HEK293 (cell line): ENCODE results near the gene RAET1E.
A peak's percentile ranks its signal among the peaks of the same experiment; 100 is the strongest.
"Not testable (repeated sequence)": the region's sequence is repeated elsewhere in the genome, so short reads cannot be mapped to it uniquely, and the experiment has no call there.

Experiments
- CTCF ChIA-PET: fragments of 350-600 bp; formaldehyde crosslinking; extraction: SDS; loops from one replicate; lab custom pipeline; 2021; ENCODE audit warnings: antibody characterized with exemption; lab: Yijun Ruan, JAX
- POLR2A ChIA-PET: fragments of 300-600 bp; formaldehyde crosslinking; extraction: SDS; loops from one replicate; lab custom pipeline; 2020; ENCODE audit warnings: antibody characterized with exemption, inconsistent platforms; lab: Yijun Ruan, JAX
- H3K27ac ChIP-seq: fragments of 200-500 bp; sonication (Bioruptor generic); 2 replicates; pipeline ENCODE4 v1.5.1; 2014; ENCODE audit warnings: low read depth, low read length, control low read depth, inconsistent platforms; ENCODE audit errors: extremely low read depth
- H3K36me3 ChIP-seq, 2 experiments: fragments of 200-500 bp in 1 of 2; sonication (Bioruptor generic) in 1 of 2; 1 replicate in 1 of 2; 2 replicates in 1 of 2; pipeline ENCODE4 v1.5.1; 2014 to 2017; ENCODE audit warnings: inconsistent platforms in 2 of 2, low read length in 2 of 2; ENCODE audit not compliant: control insufficient read depth in 2 of 2, insufficient read depth in 1 of 2
- H3K4me1 ChIP-seq: fragments of 200-500 bp; sonication (Bioruptor generic); 2 replicates; pipeline ENCODE4 v1.5.1; 2014; ENCODE audit warnings: mild to moderate bottlenecking, low read length, inconsistent platforms; ENCODE audit not compliant: control insufficient read depth, insufficient read depth
- H3K4me3 ChIP-seq: 2 replicates; pipeline ENCODE4 v1.5.1; 2011; ENCODE audit warnings: low read depth, mild to moderate bottlenecking, control low read depth, low read length, moderate library complexity
- H3K9me3 ChIP-seq: fragments of 200-500 bp; sonication (Bioruptor generic); 2 replicates; pipeline ENCODE4 v1.5.1; 2014; ENCODE audit warnings: low read depth, low read length, inconsistent platforms; ENCODE audit not compliant: control insufficient read depth, insufficient read depth
- EGR2 ChIP-seq: fragments of 450-650 bp; formaldehyde crosslinking; IDR thresholded peaks from 2 replicates; pipeline ENCODE4 v1.5.1; 2016; ENCODE audit warnings: low read depth, missing biosample characterization, missing genetic modification characterization
- PRDM1 ChIP-seq: fragments of 450-650 bp; formaldehyde crosslinking; IDR thresholded peaks from 2 replicates; pipeline ENCODE4; 2016; ENCODE audit warnings: missing biosample characterization, missing genetic modification characterization
- SP3 ChIP-seq: fragments of 450-650 bp; formaldehyde crosslinking; IDR thresholded peaks from 2 replicates; pipeline ENCODE4 v1.5.1; 2016; ENCODE audit warnings: missing biosample characterization, missing genetic modification characterization
- SP7 ChIP-seq: fragments of 450-650 bp; formaldehyde crosslinking; IDR thresholded peaks from 2 replicates; pipeline ENCODE4 v1.5.1; 2016; ENCODE audit warnings: missing biosample characterization, missing genetic modification characterization
- TRIM28 ChIP-seq: IDR thresholded peaks from 2 replicates; pipeline ENCODE4 v1.6.1; 2011; ENCODE audit warnings: low read length, control low read depth, borderline replicate concordance
- ZBTB20 ChIP-seq: fragments of 450-650 bp; formaldehyde crosslinking; IDR thresholded peaks from 2 replicates; pipeline ENCODE4 v1.5.1; 2016; ENCODE audit warnings: missing biosample characterization, missing genetic modification characterization
- ZEB2 ChIP-seq: fragments of 450-650 bp; formaldehyde crosslinking; IDR thresholded peaks from 2 replicates; pipeline ENCODE4 v1.5.1; 2016; ENCODE audit warnings: missing biosample characterization, missing genetic modification characterization
- ZFHX2 ChIP-seq: fragments of 450-650 bp; formaldehyde crosslinking; conservative IDR thresholded peaks from 2 replicates; pipeline ENCODE4 v1.5.1; 2016; ENCODE audit warnings: missing biosample characterization, missing genetic modification characterization
- ZFP69B ChIP-seq: fragments of 450-650 bp; formaldehyde crosslinking; IDR thresholded peaks from 2 replicates; pipeline ENCODE4 v1.5.1; 2016; ENCODE audit warnings: missing biosample characterization, missing genetic modification characterization
- ZNF138 ChIP-seq: fragments of 450-650 bp; formaldehyde crosslinking; IDR thresholded peaks from 2 replicates; pipeline ENCODE4 v1.5.1; 2016; ENCODE audit warnings: missing biosample characterization, missing genetic modification characterization, borderline replicate concordance
- ZNF146 ChIP-seq: fragments of 450-650 bp; formaldehyde crosslinking; IDR thresholded peaks from 2 replicates; pipeline ENCODE4 v1.5.1; 2016; ENCODE audit warnings: missing biosample characterization, missing genetic modification characterization
- ZNF335 ChIP-seq: fragments of 450-650 bp; formaldehyde crosslinking; conservative IDR thresholded peaks from 2 replicates; pipeline ENCODE4 v1.5.1; 2016; ENCODE audit warnings: missing biosample characterization, missing genetic modification characterization
- ZNF521 ChIP-seq: fragments of 450-650 bp; formaldehyde crosslinking; IDR thresholded peaks from 2 replicates; pipeline ENCODE4 v1.5.1; 2017; ENCODE audit warnings: missing biosample characterization, mild to moderate bottlenecking, missing genetic modification characterization
- ZNF549 ChIP-seq: fragments of 450-650 bp; IDR thresholded peaks from 2 replicates; pipeline ENCODE4 v1.5.1; 2018; ENCODE audit warnings: missing biosample characterization, missing genetic modification characterization, mild to moderate bottlenecking, inconsistent platforms, moderate library complexity
- ZNF600 ChIP-seq: fragments of 450-650 bp; formaldehyde crosslinking; IDR thresholded peaks from 2 replicates; pipeline ENCODE4 v1.5.1; 2016; ENCODE audit warnings: missing biosample characterization, missing genetic modification characterization
- ZNF629 ChIP-seq: fragments of 450-650 bp; formaldehyde crosslinking; IDR thresholded peaks from 2 replicates; pipeline ENCODE4 v1.5.1; 2017; ENCODE audit warnings: missing biosample characterization, missing genetic modification characterization
- ZNF654 ChIP-seq: fragments of 450-650 bp; formaldehyde crosslinking; IDR thresholded peaks from 2 replicates; pipeline ENCODE4 v1.5.1; 2016; ENCODE audit warnings: low read depth, missing biosample characterization, missing genetic modification characterization
- ZNF660 ChIP-seq: fragments of 450-650 bp; IDR thresholded peaks from 2 replicates; pipeline ENCODE4 v1.5.1; 2018; ENCODE audit warnings: missing biosample characterization, mild to moderate bottlenecking, missing genetic modification characterization
- ZSCAN30 ChIP-seq: fragments of 450-650 bp; IDR thresholded peaks from 2 replicates; pipeline ENCODE4 v1.5.1; 2018; ENCODE audit warnings: missing biosample characterization, mild to moderate bottlenecking, missing genetic modification characterization, moderate library complexity
- TF ChIP-seq, protein P1 (sequence below): fragments of 450-650 bp; formaldehyde crosslinking; optimal IDR thresholded peaks from 2 replicates; pipeline ENCODE3; 2016; ENCODE audit warnings: missing biosample characterization, mild to moderate bottlenecking, missing genetic modification characterization
- TF ChIP-seq, protein P2 (sequence below): fragments of 450-650 bp; formaldehyde crosslinking; IDR thresholded peaks from 2 replicates; pipeline ENCODE4 v1.5.1; 2016; ENCODE audit warnings: missing biosample characterization, missing genetic modification characterization
- TF ChIP-seq, protein P3 (sequence below): fragments of 450-650 bp; formaldehyde crosslinking; IDR thresholded peaks from 2 replicates; pipeline ENCODE4 v1.5.1; 2016; ENCODE audit warnings: missing biosample characterization, missing genetic modification characterization, borderline replicate concordance

RAET1E gene

DNA sequence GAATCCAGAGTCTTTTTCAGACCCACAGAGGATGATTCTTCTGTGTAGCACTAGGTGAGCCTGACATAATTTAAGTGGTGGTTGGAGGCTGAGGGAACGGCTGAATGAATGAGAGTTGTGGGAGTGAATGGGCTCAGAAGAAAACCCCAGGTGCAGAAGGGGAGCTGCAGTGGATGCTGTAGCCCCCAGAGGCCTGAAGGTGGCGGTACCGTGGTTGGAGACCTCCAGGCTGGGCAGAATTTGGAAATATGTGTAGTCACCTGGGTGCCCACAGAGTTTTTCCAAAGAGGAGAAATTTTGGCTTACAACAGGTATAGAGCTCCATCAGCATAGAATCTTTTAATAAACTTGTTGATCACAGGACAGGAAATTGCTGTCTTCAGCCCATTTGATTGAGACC lies 31.5 kb upstream of the RAET1E start:
- ChIA-PET POLR2A (no interaction called here), CTCF (interaction anchor here (0.6 to 2.6 kb wide), 20 partner anchors 48 to 652 kb away, joined by 3 to 14 read pairs (median 4); no protein-coding TSS in a partner anchor)

DNA sequence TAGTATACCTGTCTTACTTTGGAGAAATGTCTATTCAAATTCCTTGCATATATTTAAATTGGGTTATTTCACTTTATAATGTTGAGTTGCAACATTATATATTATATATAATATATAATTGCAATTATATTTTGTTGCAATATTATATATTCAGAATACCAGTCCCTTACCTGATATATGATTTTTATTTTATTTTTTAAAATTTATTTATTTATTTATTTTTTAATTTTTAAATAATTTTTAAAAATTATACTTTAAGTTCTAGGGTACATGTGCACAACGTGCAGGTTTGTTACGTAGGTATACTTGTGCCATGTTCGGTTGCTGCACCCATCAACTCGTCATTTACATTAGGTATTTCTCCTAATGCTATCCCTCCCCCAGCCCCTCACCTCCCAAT lies 29.1 kb upstream of the RAET1E start:
- POLR2A ChIA-PET, H3K27ac ChIP-seq, H3K9me3 ChIP-seq, H3K4me1 ChIP-seq, H3K4me3 ChIP-seq, H3K36me3 ChIP-seq: not testable (repeated sequence)
- CTCF ChIA-PET, result interaction anchor here (0.8 to 1.3 kb wide), 7 partner anchors 57 to 428 kb away, joined by 3 to 15 read pairs (median 4); no protein-coding TSS in a partner anchor

More for the DNA sequence above, 31.5 kb upstream of the RAET1E start:
- Histone ChIP-seq H3K9me3 (no peaks in the 10 kb centered on the region), H3K4me3 (no peak overlapping the region), H3K4me1 (no peaks in the 10 kb centered on the region), H3K36me3 (no peaks in the 10 kb centered on the region), H3K27ac (no peak overlapping the region)
- TF ChIP-seq ZNF654 (tag by site-specific recombination) (peak; percentile 41), ZNF549 (tag by site-specific recombination) (no peak), PRDM1 (peak; percentile 48), ZNF138 (tag by site-specific recombination) (no peak), ZFP69B (tag by site-specific recombination) (no peak)

DNA sequence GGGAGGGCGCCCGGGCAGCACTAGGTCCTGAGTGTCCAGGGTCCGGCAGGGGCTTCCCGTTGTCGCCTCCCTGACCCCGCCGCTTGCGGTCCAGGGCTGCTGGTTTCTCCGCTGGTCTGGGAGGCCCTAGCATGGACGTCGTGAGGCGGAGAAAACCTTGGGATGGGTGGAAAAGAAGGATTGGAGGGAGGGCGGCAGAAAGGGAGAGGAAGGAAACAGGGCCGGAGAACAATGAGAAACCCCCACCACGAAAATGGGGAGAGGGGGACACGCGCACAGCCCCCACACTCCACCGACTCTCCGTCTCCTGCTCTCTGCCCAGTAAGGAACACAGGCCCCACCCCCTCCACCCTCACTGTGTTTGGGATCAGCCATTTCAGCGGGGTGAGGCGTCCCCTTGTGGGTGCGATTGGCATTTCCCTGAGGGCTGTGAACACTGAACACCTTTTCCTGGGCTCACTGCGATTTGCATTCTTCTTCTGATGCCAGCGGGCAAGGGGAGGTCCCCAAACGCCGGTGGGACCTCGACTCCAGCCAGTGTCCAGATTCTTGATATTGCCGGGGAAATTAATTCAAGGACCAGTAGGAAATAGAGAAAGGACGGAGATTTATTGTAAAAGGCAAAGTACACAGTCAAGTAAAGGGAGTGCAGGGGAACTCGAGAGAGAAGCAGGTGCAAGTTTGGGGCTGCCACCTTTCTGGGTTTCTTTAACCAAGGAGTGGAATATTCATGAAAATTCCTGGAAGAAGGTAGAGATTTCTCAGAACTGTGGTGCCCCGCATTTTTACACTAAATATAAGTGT lies 28.3 kb upstream of the RAET1E start:
- H3K4me1 ChIP-seq, result no peaks in the 10 kb centered on the region
- H3K36me3 ChIP-seq, result no peaks in the 10 kb centered on the region
- peak overlapping the region; percentile 38 for H3K4me3 ChIP-seq
- no peaks in the 10 kb centered on the region for H3K9me3 ChIP-seq
- no peak overlapping the region for H3K27ac ChIP-seq
- CTCF ChIA-PET, result interaction anchor here (0.8 to 2.5 kb wide), 9 partner anchors 56 to 427 kb away, joined by 3 to 21 read pairs (median 4); no protein-coding TSS in a partner anchor
- POLR2A ChIA-PET, result no interaction called here
- peak; percentile 54; the same call in 1 of the 2 replicates for TF ChIP-seq SP7 (tag by site-specific recombination)
- 0 out of 2 replicates have a peak, but pooled peaks have one; percentile 36 for TF ChIP-seq ZNF660 (tag by site-specific recombination)
- TF ChIP-seq ZNF335 (tag by site-specific recombination), result peak; percentile 79
- 0 out of 2 replicates have a peak, but pooled peaks have one; percentile 24 for TF ChIP-seq EGR2 (tag by site-specific recombination)
- TF ChIP-seq, protein P1, sequence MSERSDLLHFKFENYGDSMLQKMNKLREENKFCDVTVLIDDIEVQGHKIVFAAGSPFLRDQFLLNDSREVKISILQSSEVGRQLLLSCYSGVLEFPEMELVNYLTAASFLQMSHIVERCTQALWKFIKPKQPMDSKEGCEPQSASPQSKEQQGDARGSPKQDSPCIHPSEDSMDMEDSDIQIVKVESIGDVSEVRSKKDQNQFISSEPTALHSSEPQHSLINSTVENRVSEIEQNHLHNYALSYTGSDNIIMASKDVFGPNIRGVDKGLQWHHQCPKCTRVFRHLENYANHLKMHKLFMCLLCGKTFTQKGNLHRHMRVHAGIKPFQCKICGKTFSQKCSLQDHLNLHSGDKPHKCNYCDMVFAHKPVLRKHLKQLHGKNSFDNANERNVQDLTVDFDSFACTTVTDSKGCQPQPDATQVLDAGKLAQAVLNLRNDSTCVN (tag by site-specific recombination), result peak; percentile 28
- TF ChIP-seq ZNF629, result peak; percentile 47
- peak; percentile 34; the same call in 1 of the 2 replicates for TF ChIP-seq SP3 (tag by site-specific recombination)
- no peak for TF ChIP-seq ZBTB20
- peak; percentile 73 for TF ChIP-seq ZNF146 (tag by site-specific recombination)
- TF ChIP-seq, protein P2, sequence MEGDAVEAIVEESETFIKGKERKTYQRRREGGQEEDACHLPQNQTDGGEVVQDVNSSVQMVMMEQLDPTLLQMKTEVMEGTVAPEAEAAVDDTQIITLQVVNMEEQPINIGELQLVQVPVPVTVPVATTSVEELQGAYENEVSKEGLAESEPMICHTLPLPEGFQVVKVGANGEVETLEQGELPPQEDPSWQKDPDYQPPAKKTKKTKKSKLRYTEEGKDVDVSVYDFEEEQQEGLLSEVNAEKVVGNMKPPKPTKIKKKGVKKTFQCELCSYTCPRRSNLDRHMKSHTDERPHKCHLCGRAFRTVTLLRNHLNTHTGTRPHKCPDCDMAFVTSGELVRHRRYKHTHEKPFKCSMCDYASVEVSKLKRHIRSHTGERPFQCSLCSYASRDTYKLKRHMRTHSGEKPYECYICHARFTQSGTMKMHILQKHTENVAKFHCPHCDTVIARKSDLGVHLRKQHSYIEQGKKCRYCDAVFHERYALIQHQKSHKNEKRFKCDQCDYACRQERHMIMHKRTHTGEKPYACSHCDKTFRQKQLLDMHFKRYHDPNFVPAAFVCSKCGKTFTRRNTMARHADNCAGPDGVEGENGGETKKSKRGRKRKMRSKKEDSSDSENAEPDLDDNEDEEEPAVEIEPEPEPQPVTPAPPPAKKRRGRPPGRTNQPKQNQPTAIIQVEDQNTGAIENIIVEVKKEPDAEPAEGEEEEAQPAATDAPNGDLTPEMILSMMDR (tag by site-specific recombination), result peak; percentile 86
- TF ChIP-seq ZNF521 (tag by site-specific recombination), result no peak
- TF ChIP-seq ZFHX2 (tag by site-specific recombination), result peak; percentile 18
- TF ChIP-seq TRIM28, result peak; percentile 8; the same call in 1 of the 2 replicates
- TF ChIP-seq ZNF600, result peak; percentile 63; the same call in 1 of the 2 replicates
- TF ChIP-seq ZNF654 (tag by site-specific recombination), result peak; percentile 97
- peak; percentile 88 for TF ChIP-seq ZSCAN30
- TF ChIP-seq, protein P3, sequence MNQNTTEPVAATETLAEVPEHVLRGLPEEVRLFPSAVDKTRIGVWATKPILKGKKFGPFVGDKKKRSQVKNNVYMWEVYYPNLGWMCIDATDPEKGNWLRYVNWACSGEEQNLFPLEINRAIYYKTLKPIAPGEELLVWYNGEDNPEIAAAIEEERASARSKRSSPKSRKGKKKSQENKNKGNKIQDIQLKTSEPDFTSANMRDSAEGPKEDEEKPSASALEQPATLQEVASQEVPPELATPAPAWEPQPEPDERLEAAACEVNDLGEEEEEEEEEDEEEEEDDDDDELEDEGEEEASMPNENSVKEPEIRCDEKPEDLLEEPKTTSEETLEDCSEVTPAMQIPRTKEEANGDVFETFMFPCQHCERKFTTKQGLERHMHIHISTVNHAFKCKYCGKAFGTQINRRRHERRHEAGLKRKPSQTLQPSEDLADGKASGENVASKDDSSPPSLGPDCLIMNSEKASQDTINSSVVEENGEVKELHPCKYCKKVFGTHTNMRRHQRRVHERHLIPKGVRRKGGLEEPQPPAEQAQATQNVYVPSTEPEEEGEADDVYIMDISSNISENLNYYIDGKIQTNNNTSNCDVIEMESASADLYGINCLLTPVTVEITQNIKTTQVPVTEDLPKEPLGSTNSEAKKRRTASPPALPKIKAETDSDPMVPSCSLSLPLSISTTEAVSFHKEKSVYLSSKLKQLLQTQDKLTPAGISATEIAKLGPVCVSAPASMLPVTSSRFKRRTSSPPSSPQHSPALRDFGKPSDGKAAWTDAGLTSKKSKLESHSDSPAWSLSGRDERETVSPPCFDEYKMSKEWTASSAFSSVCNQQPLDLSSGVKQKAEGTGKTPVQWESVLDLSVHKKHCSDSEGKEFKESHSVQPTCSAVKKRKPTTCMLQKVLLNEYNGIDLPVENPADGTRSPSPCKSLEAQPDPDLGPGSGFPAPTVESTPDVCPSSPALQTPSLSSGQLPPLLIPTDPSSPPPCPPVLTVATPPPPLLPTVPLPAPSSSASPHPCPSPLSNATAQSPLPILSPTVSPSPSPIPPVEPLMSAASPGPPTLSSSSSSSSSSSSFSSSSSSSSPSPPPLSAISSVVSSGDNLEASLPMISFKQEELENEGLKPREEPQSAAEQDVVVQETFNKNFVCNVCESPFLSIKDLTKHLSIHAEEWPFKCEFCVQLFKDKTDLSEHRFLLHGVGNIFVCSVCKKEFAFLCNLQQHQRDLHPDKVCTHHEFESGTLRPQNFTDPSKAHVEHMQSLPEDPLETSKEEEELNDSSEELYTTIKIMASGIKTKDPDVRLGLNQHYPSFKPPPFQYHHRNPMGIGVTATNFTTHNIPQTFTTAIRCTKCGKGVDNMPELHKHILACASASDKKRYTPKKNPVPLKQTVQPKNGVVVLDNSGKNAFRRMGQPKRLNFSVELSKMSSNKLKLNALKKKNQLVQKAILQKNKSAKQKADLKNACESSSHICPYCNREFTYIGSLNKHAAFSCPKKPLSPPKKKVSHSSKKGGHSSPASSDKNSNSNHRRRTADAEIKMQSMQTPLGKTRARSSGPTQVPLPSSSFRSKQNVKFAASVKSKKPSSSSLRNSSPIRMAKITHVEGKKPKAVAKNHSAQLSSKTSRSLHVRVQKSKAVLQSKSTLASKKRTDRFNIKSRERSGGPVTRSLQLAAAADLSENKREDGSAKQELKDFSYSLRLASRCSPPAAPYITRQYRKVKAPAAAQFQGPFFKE, result no peak
- peak; percentile 19; the same call in 1 of the 2 replicates for TF ChIP-seq ZEB2
